HFFc6 (cell line): ENCODE data around the gene PRR5. TPM values are rescaled to one million over a fixed set of nuclear protein-coding genes. Genes with fewer than 3 reads are reported as not detected.

Experiments
- DNase-seq: peaks from one replicate; pipeline ENCODE4 v3.0.0-alpha.2; 2018
- H3K27ac Mint-ChIP-seq: 2 replicates; pipeline ENCODE4 v1.8.0; 2020; ENCODE audit warnings: mild to moderate bottlenecking, mixed read lengths
- H3K27me3 Mint-ChIP-seq: 2 replicates; pipeline ENCODE4 v1.8.0; 2021; ENCODE audit warnings: mild to moderate bottlenecking, moderate library complexity, mixed read lengths; ENCODE audit not compliant: insufficient read depth
- H3K36me3 Mint-ChIP-seq: 2 replicates; pipeline ENCODE4 v1.8.0; 2021; ENCODE audit warnings: low read depth, mixed read lengths
- H3K4me1 Mint-ChIP-seq: 2 replicates; pipeline ENCODE4 v1.8.0; 2020; ENCODE audit warnings: low read depth, mixed read lengths
- H3K4me3 Mint-ChIP-seq: 2 replicates; pipeline ENCODE4 v1.8.0; 2020; ENCODE audit warnings: mild to moderate bottlenecking, moderate library complexity, mixed read lengths
- H3K9me3 Mint-ChIP-seq: 2 replicates; pipeline ENCODE4 v1.8.0; 2020; ENCODE audit warnings: mild to moderate bottlenecking, mixed read lengths
- total RNA-seq, 6 experiments: library from RNA; stranded (reverse); fragmentation: NEBNext Ultra II Directional; extraction: Animal tissue kit (Norgen Biotek cat#: 25700); gene quantifications; 2 replicates in 1 of 6; 3 replicates in 5 of 6; pipeline ENCODE4 v1.2.3, GENCODE V29; 2021
- TF ChIP-seq, protein P1 (sequence below): fragments of 200-600 bp; sonication (generic); IDR thresholded peaks from 2 replicates; pipeline ENCODE4 v1.5.0; 2021; ENCODE audit warnings: antibody characterized with exemption, mild to moderate bottlenecking

The PRR5 gene
- total RNA-seq, 6 experiments from 2014 or later, result 4.6 to 12.7 (median 5.2) TPM

DNA sequence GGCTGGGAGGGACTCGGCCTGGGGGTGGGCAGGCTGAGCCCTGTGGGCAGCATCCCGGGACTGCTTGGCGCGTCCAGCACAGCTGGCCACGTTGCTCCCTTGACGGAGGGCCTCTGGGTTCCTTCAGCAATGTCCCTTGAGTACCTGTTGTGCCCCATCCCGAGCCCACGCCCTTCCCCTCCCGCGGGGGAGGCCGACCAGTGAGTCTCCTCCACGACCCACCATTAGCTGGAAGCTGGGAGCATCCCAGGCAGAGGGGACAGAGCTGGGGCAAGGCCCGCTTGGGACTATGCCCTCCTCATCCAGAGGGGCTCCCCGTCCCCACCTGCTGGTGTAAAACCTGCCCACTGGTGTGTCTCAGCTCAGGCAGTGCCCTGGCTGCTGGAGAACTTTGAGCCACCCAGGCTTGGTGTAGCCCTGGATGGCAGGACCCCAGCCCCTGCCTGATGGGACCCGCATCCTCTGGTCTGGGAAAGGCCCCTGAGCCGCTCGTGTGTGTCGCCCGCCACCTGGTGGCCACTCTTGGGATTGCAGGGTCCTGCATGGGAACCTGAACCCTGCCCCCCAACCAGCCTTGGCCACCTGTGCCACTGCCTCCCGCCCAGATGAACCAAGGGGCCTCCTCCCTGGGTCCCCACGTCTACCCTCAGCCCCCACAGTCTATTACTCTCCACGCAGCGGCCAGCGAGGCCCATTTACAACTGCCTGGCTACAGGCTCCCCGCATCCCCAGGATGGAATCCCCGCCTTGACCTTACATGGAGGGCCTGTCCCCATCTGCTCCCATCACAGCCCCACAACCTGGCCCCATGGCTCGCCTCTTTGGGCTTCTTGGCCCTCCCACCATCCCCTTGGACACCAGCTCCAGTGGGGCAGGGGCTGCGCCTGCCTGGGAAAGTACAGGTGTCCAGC is 33.8 kb downstream of the PRR5 start:
- no peaks in the 10 kb centered on the region for H3K4me1 Mint-ChIP-seq
- TF ChIP-seq, protein P1, sequence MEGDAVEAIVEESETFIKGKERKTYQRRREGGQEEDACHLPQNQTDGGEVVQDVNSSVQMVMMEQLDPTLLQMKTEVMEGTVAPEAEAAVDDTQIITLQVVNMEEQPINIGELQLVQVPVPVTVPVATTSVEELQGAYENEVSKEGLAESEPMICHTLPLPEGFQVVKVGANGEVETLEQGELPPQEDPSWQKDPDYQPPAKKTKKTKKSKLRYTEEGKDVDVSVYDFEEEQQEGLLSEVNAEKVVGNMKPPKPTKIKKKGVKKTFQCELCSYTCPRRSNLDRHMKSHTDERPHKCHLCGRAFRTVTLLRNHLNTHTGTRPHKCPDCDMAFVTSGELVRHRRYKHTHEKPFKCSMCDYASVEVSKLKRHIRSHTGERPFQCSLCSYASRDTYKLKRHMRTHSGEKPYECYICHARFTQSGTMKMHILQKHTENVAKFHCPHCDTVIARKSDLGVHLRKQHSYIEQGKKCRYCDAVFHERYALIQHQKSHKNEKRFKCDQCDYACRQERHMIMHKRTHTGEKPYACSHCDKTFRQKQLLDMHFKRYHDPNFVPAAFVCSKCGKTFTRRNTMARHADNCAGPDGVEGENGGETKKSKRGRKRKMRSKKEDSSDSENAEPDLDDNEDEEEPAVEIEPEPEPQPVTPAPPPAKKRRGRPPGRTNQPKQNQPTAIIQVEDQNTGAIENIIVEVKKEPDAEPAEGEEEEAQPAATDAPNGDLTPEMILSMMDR, result peak; percentile 100
- H3K4me3 Mint-ChIP-seq, result no peak overlapping the region
- no peak overlapping the region for H3K27ac Mint-ChIP-seq
- H3K27me3 Mint-ChIP-seq, result peaks cover 6% of the 10 kb centered on the region
- no peaks in the 10 kb centered on the region for H3K36me3 Mint-ChIP-seq
- DNase-seq, result peak; percentile 17
- peaks cover 4% of the 10 kb centered on the region; the same call in 1 of the 2 replicates for H3K9me3 Mint-ChIP-seq

DNA sequence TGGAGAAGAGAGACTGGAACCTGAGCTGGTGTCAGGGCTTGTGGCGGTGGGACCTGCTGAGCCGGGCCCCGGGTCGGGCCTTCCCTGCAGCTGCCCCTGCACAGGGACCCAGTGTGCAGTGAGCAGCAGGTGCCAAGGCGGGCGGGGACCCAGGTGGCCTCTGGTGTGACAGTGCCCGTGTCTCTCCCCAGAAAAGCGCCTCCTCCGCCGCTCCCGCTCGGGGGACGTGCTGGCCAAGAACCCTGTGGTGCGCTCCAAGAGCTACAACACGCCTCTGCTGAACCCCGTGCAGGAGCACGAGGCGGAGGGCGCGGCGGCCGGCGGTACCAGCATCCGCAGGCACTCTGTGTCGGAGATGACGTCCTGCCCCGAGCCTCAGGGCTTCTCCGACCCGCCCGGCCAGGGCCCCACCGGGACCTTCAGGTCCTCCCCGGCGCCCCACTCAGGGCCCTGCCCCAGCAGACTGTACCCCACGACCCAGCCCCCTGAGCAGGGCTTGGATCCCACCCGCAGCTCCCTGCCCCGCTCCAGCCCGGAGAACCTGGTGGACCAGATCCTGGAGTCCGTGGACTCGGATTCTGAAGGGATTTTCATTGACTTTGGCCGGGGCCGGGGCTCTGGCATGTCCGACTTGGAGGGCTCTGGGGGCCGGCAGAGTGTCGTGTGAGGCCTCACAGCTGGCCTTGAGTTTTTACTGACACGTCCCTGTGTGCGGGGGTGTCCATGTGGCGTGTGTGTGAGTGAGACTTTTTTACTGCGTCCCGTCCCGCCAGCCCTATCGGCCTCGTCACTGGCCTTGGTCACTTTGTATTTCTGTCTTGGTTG is 34.8 kb downstream of the PRR5 start:
- Mint-ChIP-seq H3K4me1 (no peaks in the 10 kb centered on the region), H3K36me3 (no peaks in the 10 kb centered on the region), H3K9me3 (peaks cover 4% of the 10 kb centered on the region; the same call in 1 of the 2 replicates), H3K27ac (no peak overlapping the region), H3K27me3 (peaks cover 6% of the 10 kb centered on the region), H3K4me3 (no peak overlapping the region)
- TF ChIP-seq, protein P1, result no peak
- no peak for DNase-seq

DNA sequence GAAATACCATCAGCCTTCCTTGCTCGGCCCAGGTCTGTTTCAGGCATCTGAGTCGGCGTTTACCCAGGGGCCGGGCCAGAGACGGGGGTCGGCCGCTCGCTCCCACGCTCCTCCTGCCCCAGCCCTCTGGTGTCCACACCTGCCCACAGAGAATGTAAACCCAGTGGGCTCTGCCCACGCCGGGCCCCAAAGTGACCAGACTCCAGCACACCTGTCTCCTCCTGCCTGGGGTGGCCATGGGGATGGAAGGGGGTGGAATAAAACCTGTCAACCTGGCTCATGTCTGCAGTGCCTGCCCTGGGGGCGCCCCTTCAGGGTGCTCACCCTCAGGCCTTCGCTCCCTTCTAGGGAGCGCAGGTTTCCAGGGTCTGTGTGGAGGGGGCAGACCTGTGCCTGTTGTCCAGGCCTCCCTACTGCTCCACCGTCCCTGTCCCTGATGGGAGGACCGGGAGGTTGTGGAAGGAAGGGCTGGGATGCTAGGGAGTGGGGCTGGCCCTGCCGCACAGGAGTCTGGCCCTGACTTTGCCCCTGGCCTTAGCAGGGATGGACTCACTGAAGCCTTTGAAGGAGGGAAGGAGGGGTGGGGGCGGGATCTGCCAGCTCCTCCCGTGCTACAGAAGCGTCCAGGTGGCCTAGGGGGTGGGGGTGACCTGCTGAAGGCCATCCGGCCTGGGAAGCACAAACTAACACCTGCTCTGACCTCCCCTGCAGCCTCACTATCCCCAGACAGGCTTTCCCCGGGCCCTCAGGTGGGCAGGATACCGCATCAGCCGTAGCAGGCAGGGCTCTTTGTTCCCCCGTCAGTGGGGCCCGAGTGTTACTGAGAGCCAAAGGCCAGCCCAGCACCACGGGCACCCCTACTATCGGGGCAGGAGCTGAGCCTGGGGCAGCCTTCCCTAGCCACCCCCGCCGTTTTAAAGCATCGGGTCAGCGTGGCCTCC is 35.7 kb downstream of the PRR5 start:
- Mint-ChIP-seq H3K27ac (no peak overlapping the region), H3K4me3 (no peak overlapping the region), H3K27me3 (peaks cover 12% of the 10 kb centered on the region), H3K36me3 (no peaks in the 10 kb centered on the region), H3K9me3 (peaks cover 2% of the 10 kb centered on the region; the same call in 1 of the 2 replicates), H3K4me1 (no peaks in the 10 kb centered on the region)
- no peak for DNase-seq
- TF ChIP-seq, protein P1, result no peak

DNA sequence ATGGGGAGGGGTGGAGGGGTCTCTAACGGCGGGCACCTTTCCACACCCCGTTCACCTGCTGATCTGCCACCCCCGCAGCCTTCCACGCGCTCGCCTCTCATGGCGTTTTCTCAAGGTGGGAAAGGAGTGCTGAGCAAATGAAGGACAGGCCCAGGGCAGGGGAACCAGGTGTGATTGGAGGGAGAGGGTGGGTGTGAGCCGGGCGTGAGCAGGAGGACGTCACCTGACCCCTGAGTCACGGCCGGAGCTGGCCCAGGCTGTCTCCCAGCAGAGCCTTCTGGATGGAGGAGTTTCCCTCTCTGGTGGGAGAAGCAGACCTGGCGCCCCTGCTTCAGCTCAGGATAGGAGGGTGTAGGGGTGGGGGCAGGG is 36.3 kb downstream of the PRR5 start:
- H3K4me1 Mint-ChIP-seq, result no peaks in the 10 kb centered on the region
- DNase-seq, result no peak

More for the DNA sequence above, 36.3 kb downstream of the PRR5 start:
- Mint-ChIP-seq H3K27ac (no peak overlapping the region), H3K9me3 (no peaks in the 10 kb centered on the region), H3K27me3 (peaks cover 17% of the 10 kb centered on the region), H3K4me3 (no peak overlapping the region), H3K36me3 (no peaks in the 10 kb centered on the region)
- TF ChIP-seq, protein P1, result no peak
